ENCODE measurements around the gene S100PBP. TPM values are rescaled to one million over a fixed set of nuclear protein-coding genes. Genes with fewer than 3 reads are reported as not detected.

The S100PBP gene
- polyA plus RNA-seq, 1 of the 3 experiments (the other 2 are of a cell fraction), result 13.2 TPM

GRCh38 chr1:32817159-32817814 is at the start of gene S100PBP, which contains the start of gene YARS1 (continued):
- TF ChIP-seq TEAD4 (IDR thresholded peaks at IDR 0.05; ENCODE audit: borderline replicate concordance, insufficient read depth) (no peak), NFIC (IDR thresholded peaks at IDR 0.05; ENCODE audit: borderline replicate concordance) (no peak; the same call in 1 of the 2 replicates), RFX5 (IDR thresholded peaks at IDR 0.05; ENCODE audit: low read length) (no peak), RXRA (IDR thresholded peaks at IDR 0.05; ENCODE audit: borderline replicate concordance, low read depth) (no peak; the same call in 1 of the 2 replicates), SMC3 (IDR thresholded peaks at IDR 0.05; ENCODE audit: low read depth, low read length) (no peak), PBX3 (IDR thresholded peaks at IDR 0.05) (peak; percentile 96), POLR2AphosphoS5 (IDR thresholded peaks at IDR 0.05; ENCODE audit: low read depth, low read length) (no peak; the same call in 1 of the 2 replicates), FOSL2 (IDR thresholded peaks at IDR 0.05; ENCODE audit: borderline replicate concordance, low read depth) (no peak), JUND (IDR thresholded peaks at IDR 0.05) (no peak), CHD2 (IDR thresholded peaks at IDR 0.05; ENCODE audit: low read length, partially characterized antibody) (peak; percentile 87), MEF2A (IDR thresholded peaks at IDR 0.05; ENCODE audit: borderline replicate concordance, low read depth) (peak; percentile 24; the same call in 1 of the 2 replicates), FOXM1 (IDR thresholded peaks at IDR 0.05; ENCODE audit: low read depth) (no peak), TAF1 (IDR thresholded peaks at IDR 0.05; ENCODE audit: borderline replicate concordance, low read depth, low read length) (peak; percentile 82)

- Histone ChIP-seq H3K27ac (ENCODE audit: low read depth in 2 of 2, low read length in 1 of 2) (peak overlapping the region in 1 of 2 experiments; percentile 46; a peak in 2 of 4 replicates), H3K4me1 (ENCODE audit: control insufficient read depth in 1 of 2, insufficient read depth in 2 of 2, low read depth in 1 of 2, low read length in 1 of 2) (peaks cover 14 to 33% of the 10 kb centered on the region in 2 experiments), H3F3A (replicated peaks; ENCODE audit: insufficient read depth) (peaks cover 7% of the 10 kb centered on the region), H3K9me3 (no peaks in the 10 kb centered on the region), H3K27me3 (ENCODE audit: insufficient read depth) (no peaks in the 10 kb centered on the region), H3K9ac (no peak overlapping the region), H3K79me2 (ENCODE audit: insufficient read depth) (no peaks in the 10 kb centered on the region), H2AFZ (ENCODE audit: low read depth) (no peak overlapping the region), H3K4me3 (ENCODE audit: low read depth in 2 of 2, low read length in 1 of 2) (no peak overlapping the region), H4K20me1 (ENCODE audit: insufficient read depth) (no peaks in the 10 kb centered on the region), H3K36me3 (replicated peaks in 1 of 2; ENCODE audit: control insufficient read depth in 1 of 2, insufficient read depth in 2 of 2, low read length in 1 of 2) (peaks cover 0 to 6% of the 10 kb centered on the region in 2 experiments), H3K9me2 (no peaks in the 10 kb centered on the region), H3K4me2 (peak overlapping the region; percentile 34; the same call in 1 of the 2 replicates)
- POLR2A ChIA-PET, result no interaction called here
- CTCF ChIA-PET, result interaction anchor here (1.0 to 19.0 kb wide), 2 partner anchors 18 to 58 kb away, joined by 4 to 392 read pairs; partner anchors contain the start of gene SYNC
- WGBS (ENCODE audit: low lambda C conversion rate), result 92% methylated on average over 16 of the region's 16 CpGs
- TF ChIP-seq POLR2AphosphoS5 (IDR thresholded peaks at IDR 0.05; ENCODE audit: low read depth, low read length) (no peak), RXRA (IDR thresholded peaks at IDR 0.05; ENCODE audit: borderline replicate concordance, low read depth) (no peak), SMC3 (IDR thresholded peaks at IDR 0.05; ENCODE audit: low read depth, low read length) (no peak), IRF3 (IDR thresholded peaks at IDR 0.05; ENCODE audit: low read depth, low read length) (no peak), GATA2 (CRISPR knock-in tag; IDR thresholded peaks at IDR 0.05) (no peak), SIN3A (IDR thresholded peaks at IDR 0.05; ENCODE audit: borderline replicate concordance, low read depth, low read length) (no peak), FOXJ3 (CRISPR knock-in tag; IDR thresholded peaks at IDR 0.05) (no peak), RCOR1 (IDR thresholded peaks at IDR 0.05; ENCODE audit: low read length) (no peak), YY1 (IDR thresholded peaks at IDR 0.05; ENCODE audit: low read depth) (no peak), EZH2phosphoT487 (IDR thresholded peaks at IDR 0.05; ENCODE audit: borderline replicate concordance, low read depth) (no peak), NRF1 (IDR thresholded peaks at IDR 0.05; ENCODE audit: low read depth, low read length) (no peak), EP300 (IDR thresholded peaks at IDR 0.05; ENCODE audit: borderline replicate concordance in 1 of 2, low read depth in 1 of 2, low read length in 1 of 2) (no peak), NFIC (IDR thresholded peaks at IDR 0.05; ENCODE audit: borderline replicate concordance) (no peak), PBX3 (IDR thresholded peaks at IDR 0.05) (no peak), JUND (IDR thresholded peaks at IDR 0.05) (no peak), RAD21 (IDR thresholded peaks at IDR 0.05; ENCODE audit: low read length) (no peak), CTCF (IDR thresholded peaks at IDR 0.05) (no peak), ELF1 (IDR thresholded peaks at IDR 0.05) (no peak)
- no peak for DNase-seq
Observed at GRCh38 chr1:32768110-32768850, 49.2 kb upstream of the S100PBP start.

All from SK-N-SH (cell line).